ENCODE data around the gene ANAPC4. TPM values are rescaled to one million over a fixed set of nuclear protein-coding genes. Genes with fewer than 3 reads are reported as not detected.
A peak's percentile ranks its signal among the peaks of the same experiment; 100 is the strongest.

The ANAPC4 gene
- total RNA-seq, 1 experiment from 2014 or later, result 42.8 TPM

DNA sequence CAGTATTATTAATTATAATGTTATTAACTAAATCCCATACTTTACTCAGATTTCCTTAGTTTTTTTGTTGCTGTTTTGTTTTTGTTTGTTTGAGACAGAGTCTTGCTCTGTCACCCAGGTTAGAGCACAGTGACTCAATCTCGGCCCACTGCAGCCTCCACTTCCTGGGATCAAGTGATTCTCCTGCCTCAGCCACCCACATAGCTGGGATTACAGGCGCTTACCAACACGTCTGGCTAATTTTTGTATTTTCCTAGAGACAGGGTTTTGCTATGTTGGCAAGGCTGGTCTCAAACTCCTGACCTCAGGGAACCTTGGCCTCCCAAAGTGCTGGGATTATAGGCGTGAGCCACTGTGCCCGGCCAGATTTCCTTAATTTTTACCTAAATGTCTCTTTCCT is 72.2 kb downstream of the ANAPC4 start:
- TF ChIP-seq EZH2 (IDR thresholded peaks at IDR 0.05; ENCODE audit: borderline replicate concordance, low read depth, low read length, poor library complexity, severe bottlenecking), result no peak
- TF ChIP-seq, protein P1, sequence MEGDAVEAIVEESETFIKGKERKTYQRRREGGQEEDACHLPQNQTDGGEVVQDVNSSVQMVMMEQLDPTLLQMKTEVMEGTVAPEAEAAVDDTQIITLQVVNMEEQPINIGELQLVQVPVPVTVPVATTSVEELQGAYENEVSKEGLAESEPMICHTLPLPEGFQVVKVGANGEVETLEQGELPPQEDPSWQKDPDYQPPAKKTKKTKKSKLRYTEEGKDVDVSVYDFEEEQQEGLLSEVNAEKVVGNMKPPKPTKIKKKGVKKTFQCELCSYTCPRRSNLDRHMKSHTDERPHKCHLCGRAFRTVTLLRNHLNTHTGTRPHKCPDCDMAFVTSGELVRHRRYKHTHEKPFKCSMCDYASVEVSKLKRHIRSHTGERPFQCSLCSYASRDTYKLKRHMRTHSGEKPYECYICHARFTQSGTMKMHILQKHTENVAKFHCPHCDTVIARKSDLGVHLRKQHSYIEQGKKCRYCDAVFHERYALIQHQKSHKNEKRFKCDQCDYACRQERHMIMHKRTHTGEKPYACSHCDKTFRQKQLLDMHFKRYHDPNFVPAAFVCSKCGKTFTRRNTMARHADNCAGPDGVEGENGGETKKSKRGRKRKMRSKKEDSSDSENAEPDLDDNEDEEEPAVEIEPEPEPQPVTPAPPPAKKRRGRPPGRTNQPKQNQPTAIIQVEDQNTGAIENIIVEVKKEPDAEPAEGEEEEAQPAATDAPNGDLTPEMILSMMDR (conservative IDR thresholded peaks at IDR 0.05; ENCODE audit: low read depth, low read length), result no peak
- H3K4me1 ChIP-seq (ENCODE audit: insufficient read depth, low read length, poor library complexity, severe bottlenecking), result no peaks in the 10 kb centered on the region
- POLR2A ChIA-PET (ENCODE audit: low non-redundant PET), result interaction anchor here (0.6 kb wide), 1 partner anchor 1307 kb away, joined by 5 read pairs; no protein-coding TSS in a partner anchor
- H3K36me3 ChIP-seq (ENCODE audit: insufficient read depth, low read length, poor library complexity, severe bottlenecking), result no peaks in the 10 kb centered on the region
- intact Hi-C loops (cut with micrococcal nuclease; ENCODE audit: unreplicated experiment), result no loop called here
- H3K27me3 ChIP-seq (replicated peaks; ENCODE audit: insufficient read depth, low read depth, low read length, poor library complexity), result no peaks in the 10 kb centered on the region
- CTCF ChIA-PET, result interaction anchor here (0.7 kb wide), 1 partner anchor 65 kb away, joined by 5 read pairs; no protein-coding TSS in a partner anchor
- no TSS peak for BruUV-seq (replicated peaks)
- H3K9me3 ChIP-seq (ENCODE audit: low read depth, low read length, poor library complexity, severe bottlenecking), result no peaks in the 10 kb centered on the region
- H3K27ac ChIP-seq (ENCODE audit: low read depth, low read length, poor library complexity, severe bottlenecking), result no peak overlapping the region
- no peak overlapping the region for H3K4me3 ChIP-seq (ENCODE audit: low read depth, low read length, poor library complexity, severe bottlenecking)
- DNase-seq (ENCODE audit: low spot score), result peak; percentile 12

DNA sequence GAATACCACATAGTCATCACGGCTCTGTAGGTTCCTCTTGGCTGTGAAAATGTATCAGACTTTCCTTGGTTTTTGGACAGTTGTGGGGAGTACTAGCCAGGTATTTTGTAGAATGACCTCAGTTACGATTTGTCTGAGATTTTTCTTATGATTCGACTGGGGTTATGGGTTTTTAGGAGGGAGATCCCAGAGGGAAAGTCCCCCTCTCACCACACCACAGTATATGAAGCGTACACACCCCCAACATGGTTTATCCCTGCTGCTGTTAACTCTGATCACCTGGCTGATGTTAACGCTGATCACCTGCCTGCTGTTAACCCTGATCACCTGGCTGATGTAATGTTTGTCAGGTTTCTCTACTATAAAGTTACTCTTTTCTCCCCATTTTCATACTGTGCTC is 72.6 kb downstream of the ANAPC4 start:
- intact Hi-C loops (cut with micrococcal nuclease; ENCODE audit: unreplicated experiment), result no loop called here
- POLR2A ChIA-PET (ENCODE audit: low non-redundant PET), result no interaction called here
- H3K9me3 ChIP-seq (ENCODE audit: low read depth, low read length, poor library complexity, severe bottlenecking), result no peaks in the 10 kb centered on the region

DNA sequence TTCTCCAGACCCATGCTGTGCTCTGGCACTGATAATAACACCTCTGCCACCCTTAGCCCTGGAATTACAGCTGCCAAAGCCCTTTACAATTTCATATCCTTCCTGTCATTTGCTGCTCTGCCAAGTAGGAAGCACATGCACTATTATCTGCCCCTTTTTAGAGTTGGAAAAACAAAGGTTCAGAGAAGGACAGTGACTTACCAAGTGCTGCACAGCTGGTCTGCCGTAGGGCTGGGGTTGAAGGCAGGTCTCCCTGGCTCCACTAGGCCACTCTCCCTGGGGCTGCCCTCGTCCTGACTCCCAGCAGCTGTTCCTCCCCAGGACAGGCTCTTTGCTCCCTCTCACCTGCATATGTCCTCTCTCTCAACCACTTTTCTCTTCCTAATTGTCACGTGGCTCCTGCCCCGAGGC is 73.4 kb downstream of the ANAPC4 start:
- no peaks in the 10 kb centered on the region for H3K9me3 ChIP-seq (ENCODE audit: low read depth, low read length, poor library complexity, severe bottlenecking)
- no peaks in the 10 kb centered on the region for H3K4me1 ChIP-seq (ENCODE audit: insufficient read depth, low read length, poor library complexity, severe bottlenecking)
- BruUV-seq (replicated peaks), result no TSS peak
- ChIA-PET CTCF (no interaction called here), POLR2A (ENCODE audit: low non-redundant PET) (no interaction called here)
- no peak overlapping the region for H3K4me3 ChIP-seq (ENCODE audit: low read depth, low read length, poor library complexity, severe bottlenecking)
- TF ChIP-seq, protein P1 (conservative IDR thresholded peaks at IDR 0.05; ENCODE audit: low read depth, low read length), result no peak
- no peak for TF ChIP-seq EZH2 (IDR thresholded peaks at IDR 0.05; ENCODE audit: borderline replicate concordance, low read depth, low read length, poor library complexity, severe bottlenecking)
- no peak for DNase-seq (ENCODE audit: low spot score)
- no peaks in the 10 kb centered on the region for H3K27me3 ChIP-seq (replicated peaks; ENCODE audit: insufficient read depth, low read depth, low read length, poor library complexity)
- intact Hi-C loops (cut with micrococcal nuclease; ENCODE audit: unreplicated experiment), result no loop called here
- H3K27ac ChIP-seq (ENCODE audit: low read depth, low read length, poor library complexity, severe bottlenecking), result no peak overlapping the region
- H3K36me3 ChIP-seq (ENCODE audit: insufficient read depth, low read length, poor library complexity, severe bottlenecking), result no peaks in the 10 kb centered on the region

More for the DNA sequence above, 72.6 kb downstream of the ANAPC4 start:
- BruUV-seq (replicated peaks), result no TSS peak
- CTCF ChIA-PET, result no interaction called here
- DNase-seq (ENCODE audit: low spot score), result no peak
- Histone ChIP-seq H3K36me3 (ENCODE audit: insufficient read depth, low read length, poor library complexity, severe bottlenecking) (no peaks in the 10 kb centered on the region), H3K4me1 (ENCODE audit: insufficient read depth, low read length, poor library complexity, severe bottlenecking) (no peaks in the 10 kb centered on the region), H3K27me3 (replicated peaks; ENCODE audit: insufficient read depth, low read depth, low read length, poor library complexity) (no peaks in the 10 kb centered on the region), H3K27ac (ENCODE audit: low read depth, low read length, poor library complexity, severe bottlenecking) (no peak overlapping the region), H3K4me3 (ENCODE audit: low read depth, low read length, poor library complexity, severe bottlenecking) (no peak overlapping the region)
- TF ChIP-seq, protein P1 (conservative IDR thresholded peaks at IDR 0.05; ENCODE audit: low read depth, low read length), result no peak
- no peak for TF ChIP-seq EZH2 (IDR thresholded peaks at IDR 0.05; ENCODE audit: borderline replicate concordance, low read depth, low read length, poor library complexity, severe bottlenecking)
